OCI-LY3 (cell line): ENCODE data around the gene FIBCD1.
"Not testable (repeated sequence)": the region's sequence is repeated elsewhere in the genome, so short reads cannot be mapped to it uniquely, and the experiment has no call there.

ENCODE experiments used
- H2AFZ ChIP-seq: fragments of 200-600, 300-600 bp; shearing (Covaris generic); 2 replicates; pipeline ENCODE4 v1.6.0; 2014; ENCODE audit warnings: antibody characterized with exemption, low read depth, low read length
- H3K27ac ChIP-seq: fragments of 200-600, 300-600 bp; sonication (generic); 2 replicates; pipeline ENCODE4 v1.5.1; 2014; ENCODE audit warnings: mild to moderate bottlenecking, low read length, moderate library complexity, mixed read lengths
- H3K27me3 ChIP-seq: fragments of 200-600, 300-600 bp; sonication (generic); 2 replicates; pipeline ENCODE4 v1.6.1; 2014; ENCODE audit warnings: low read depth, low read length, mixed read lengths
- H3K36me3 ChIP-seq: fragments of 200-600, 300-600 bp; sonication (generic); replicated peaks from 2 replicates; pipeline ENCODE3; 2014; ENCODE audit warnings: low read depth, low read length, mixed read lengths
- H3K4me1 ChIP-seq: fragments of 300-600, 200-600 bp; sonication (generic); 2 replicates; pipeline ENCODE4 v1.6.1; 2014; ENCODE audit warnings: low read length, mixed read lengths
- H3K4me2 ChIP-seq: fragments of 200-600, 300-600 bp; sonication (generic); 2 replicates; pipeline ENCODE4 v1.6.1; 2014; ENCODE audit warnings: low read length, mixed read lengths
- H3K4me3 ChIP-seq: fragments of 300-600, 200-600 bp; sonication (generic); 2 replicates; pipeline ENCODE4 v1.5.1; 2014; ENCODE audit warnings: antibody characterized with exemption, mild to moderate bottlenecking, low read length, moderate library complexity
- H3K79me2 ChIP-seq: fragments of 300-600, 200-600 bp; shearing (Covaris generic); 2 replicates; pipeline ENCODE4 v1.6.1; 2014; ENCODE audit warnings: mild to moderate bottlenecking, low read length, mixed read lengths
- H3K9ac ChIP-seq: fragments of 300-600, 200-600 bp; shearing (Covaris generic); 2 replicates; pipeline ENCODE4 v1.6.0; 2014; ENCODE audit warnings: mild to moderate bottlenecking, low read length, moderate library complexity
- H3K9me3 ChIP-seq: fragments of 200-600, 300-600 bp; shearing (Covaris generic); 2 replicates; pipeline ENCODE4 v1.6.1; 2014; ENCODE audit warnings: low read length, mixed read lengths; ENCODE audit not compliant: insufficient read depth
- H4K20me1 ChIP-seq: fragments of 200-600, 300-600 bp; sonication (generic); 2 replicates; pipeline ENCODE4 v1.6.1; 2016; ENCODE audit warnings: low read length, mixed read lengths; ENCODE audit not compliant: insufficient read depth
- EZH2phosphoT487 ChIP-seq: fragments of 200-600 bp; shearing (Covaris generic); IDR thresholded peaks from 2 replicates; pipeline ENCODE4 v1.6.1; 2018; ENCODE audit warnings: antibody characterized with exemption, mixed run types, low read depth
- TF ChIP-seq, protein P1 (sequence below): fragments of 200-600, 300-600 bp; sonication (generic); IDR thresholded peaks from 2 replicates; pipeline ENCODE4 v1.5.1; 2014; ENCODE audit warnings: antibody characterized with exemption, low read length, low read depth

FIBCD1 gene

DNA sequence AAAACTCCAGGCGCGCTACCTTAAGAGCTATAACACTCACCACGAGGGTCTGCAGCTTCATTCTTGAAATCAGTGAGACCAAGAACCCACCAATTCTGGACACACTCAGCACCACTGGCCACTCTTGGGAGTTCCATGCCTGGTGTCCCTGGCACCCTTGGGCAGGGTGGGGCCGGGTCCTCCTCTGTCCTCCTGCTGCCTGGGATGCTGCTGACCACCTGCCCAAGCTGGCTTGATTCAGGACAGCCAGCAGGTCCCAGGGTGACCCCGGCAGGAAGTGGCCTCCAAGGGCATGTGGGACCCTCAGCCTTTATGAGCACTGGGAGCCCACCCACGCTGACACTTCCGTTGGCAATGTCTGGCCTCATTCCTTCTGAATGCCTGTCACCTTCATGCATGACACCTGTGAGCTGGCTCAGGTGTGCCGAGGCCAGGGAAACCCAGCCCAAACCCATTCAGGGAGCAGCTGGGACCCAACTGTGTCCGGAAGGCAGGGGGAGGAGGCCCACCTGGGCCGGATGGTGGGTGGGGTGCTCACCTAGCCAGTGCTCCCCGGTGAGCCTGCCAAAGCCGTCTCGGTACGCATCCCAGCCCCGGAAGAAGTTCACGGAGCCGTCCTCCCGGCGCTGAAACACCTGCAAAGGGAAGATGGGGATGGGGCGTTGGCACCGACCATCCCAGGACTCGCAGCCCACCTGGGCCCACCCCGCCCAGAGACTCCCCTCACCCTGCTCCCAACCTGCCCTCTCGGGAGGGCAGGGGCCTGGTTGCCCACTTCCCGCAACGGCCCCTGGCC is 27.6 kb downstream of the FIBCD1 start:
- Histone ChIP-seq H3K27me3 (peaks cover 8% of the 10 kb centered on the region; the same call in 1 of the 2 replicates), H3K9ac (no peak overlapping the region)
- TF ChIP-seq, protein P1, sequence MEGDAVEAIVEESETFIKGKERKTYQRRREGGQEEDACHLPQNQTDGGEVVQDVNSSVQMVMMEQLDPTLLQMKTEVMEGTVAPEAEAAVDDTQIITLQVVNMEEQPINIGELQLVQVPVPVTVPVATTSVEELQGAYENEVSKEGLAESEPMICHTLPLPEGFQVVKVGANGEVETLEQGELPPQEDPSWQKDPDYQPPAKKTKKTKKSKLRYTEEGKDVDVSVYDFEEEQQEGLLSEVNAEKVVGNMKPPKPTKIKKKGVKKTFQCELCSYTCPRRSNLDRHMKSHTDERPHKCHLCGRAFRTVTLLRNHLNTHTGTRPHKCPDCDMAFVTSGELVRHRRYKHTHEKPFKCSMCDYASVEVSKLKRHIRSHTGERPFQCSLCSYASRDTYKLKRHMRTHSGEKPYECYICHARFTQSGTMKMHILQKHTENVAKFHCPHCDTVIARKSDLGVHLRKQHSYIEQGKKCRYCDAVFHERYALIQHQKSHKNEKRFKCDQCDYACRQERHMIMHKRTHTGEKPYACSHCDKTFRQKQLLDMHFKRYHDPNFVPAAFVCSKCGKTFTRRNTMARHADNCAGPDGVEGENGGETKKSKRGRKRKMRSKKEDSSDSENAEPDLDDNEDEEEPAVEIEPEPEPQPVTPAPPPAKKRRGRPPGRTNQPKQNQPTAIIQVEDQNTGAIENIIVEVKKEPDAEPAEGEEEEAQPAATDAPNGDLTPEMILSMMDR, result no peak
- no peak for TF ChIP-seq EZH2phosphoT487

GRCh38 chr9:130910670-130911069 is 28.4 kb downstream of the FIBCD1 start:
- H3K4me1 ChIP-seq, H4K20me1 ChIP-seq, H3K9me3 ChIP-seq, H3K4me3 ChIP-seq, H3K36me3 ChIP-seq, H3K79me2 ChIP-seq, H3K27me3 ChIP-seq, H2AFZ ChIP-seq, H3K9ac ChIP-seq, H3K27ac ChIP-seq, H3K4me2 ChIP-seq: not testable (repeated sequence)

More for the DNA sequence above, 27.6 kb downstream of the FIBCD1 start:
- Histone ChIP-seq H4K20me1 (no peaks in the 10 kb centered on the region), H3K79me2 (no peaks in the 10 kb centered on the region), H3K27ac (no peak overlapping the region), H3K36me3 (no peaks in the 10 kb centered on the region), H2AFZ (no peak overlapping the region), H3K4me1 (no peaks in the 10 kb centered on the region), H3K4me2 (no peak overlapping the region), H3K9me3 (no peaks in the 10 kb centered on the region), H3K4me3 (no peak overlapping the region)

DNA sequence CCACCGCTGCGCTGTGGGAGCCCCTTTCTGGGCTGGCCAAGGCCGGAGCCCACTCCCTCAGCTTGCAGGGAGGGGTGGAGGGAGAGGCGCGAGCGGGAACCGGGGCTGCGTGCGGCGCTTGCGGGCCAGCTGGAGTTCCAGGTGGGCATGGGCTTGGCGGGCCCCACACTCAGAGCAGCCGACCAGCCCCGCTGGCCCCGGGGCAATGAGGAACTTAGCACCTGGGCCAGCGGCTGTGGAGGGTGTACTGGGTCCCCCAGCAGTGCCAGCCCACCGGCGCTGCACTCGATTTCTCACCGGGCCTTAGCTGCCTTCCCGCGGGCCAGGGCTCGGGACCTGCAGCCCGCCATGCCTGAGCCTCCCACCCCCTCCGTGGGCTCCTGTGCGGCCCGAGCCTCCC is 29.0 kb downstream of the FIBCD1 start:
- not testable (repeated sequence) for H3K4me2 ChIP-seq, H3K79me2 ChIP-seq, H3K9me3 ChIP-seq, H2AFZ ChIP-seq, H3K27me3 ChIP-seq, H3K36me3 ChIP-seq, H3K4me3 ChIP-seq, H3K27ac ChIP-seq, H3K4me1 ChIP-seq, H4K20me1 ChIP-seq, H3K9ac ChIP-seq

DNA sequence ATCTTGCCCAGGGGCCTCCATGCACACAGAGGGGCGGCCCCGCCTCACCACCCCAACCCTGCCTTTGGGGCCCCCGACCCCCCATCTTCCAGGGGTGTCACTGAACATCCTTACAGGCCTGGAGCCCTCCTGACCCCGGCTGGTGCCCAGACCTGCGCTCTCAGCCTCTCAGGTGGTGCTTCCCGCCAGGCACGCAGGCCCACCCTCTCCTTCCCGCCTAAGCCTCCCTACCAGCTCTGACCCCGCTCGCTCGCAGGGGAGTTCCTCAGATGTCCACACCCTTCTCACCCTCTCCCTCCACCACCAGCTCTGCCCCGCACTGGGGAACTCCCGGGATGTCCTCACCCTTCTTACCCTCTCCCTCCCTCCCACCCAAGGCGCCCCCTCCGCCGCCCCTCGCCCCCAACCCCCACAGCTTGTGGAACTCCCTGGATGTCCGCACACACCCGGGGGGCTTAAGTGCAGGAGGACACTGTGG is 30.1 kb downstream of the FIBCD1 start:
- Histone ChIP-seq H3K27ac (no peak overlapping the region), H3K9ac (no peak overlapping the region), H3K79me2 (no peaks in the 10 kb centered on the region), H2AFZ (no peak overlapping the region), H3K4me3 (no peak overlapping the region), H3K9me3 (no peaks in the 10 kb centered on the region), H3K27me3 (no peaks in the 10 kb centered on the region), H3K36me3 (no peaks in the 10 kb centered on the region), H3K4me1 (no peaks in the 10 kb centered on the region), H4K20me1 (no peaks in the 10 kb centered on the region), H3K4me2 (no peak overlapping the region)
- TF ChIP-seq, protein P1, result no peak
- no peak for TF ChIP-seq EZH2phosphoT487

- H3K27me3 ChIP-seq, result no peaks in the 10 kb centered on the region
- H3K79me2 ChIP-seq, result no peaks in the 10 kb centered on the region
- no peaks in the 10 kb centered on the region for H3K9me3 ChIP-seq
- TF ChIP-seq EZH2phosphoT487, result no peak
- TF ChIP-seq, protein P1, result no peak
- no peak overlapping the region for H2AFZ ChIP-seq
- H3K27ac ChIP-seq, result no peak overlapping the region
- H4K20me1 ChIP-seq, result no peaks in the 10 kb centered on the region
- H3K4me2 ChIP-seq, result no peak overlapping the region
- H3K4me1 ChIP-seq, result no peaks in the 10 kb centered on the region
- H3K4me3 ChIP-seq, result no peak overlapping the region
- no peaks in the 10 kb centered on the region for H3K36me3 ChIP-seq
- no peak overlapping the region for H3K9ac ChIP-seq
Measured at GRCh38 chr9:130908146-130908877, 30.7 kb downstream of the FIBCD1 start.
